Fibroblast of skin of left biceps (primary cell): ENCODE results near the gene RPGRIP1L.

Source experiments
- DNase-seq, 2 experiments: peaks; one replicate each; pipeline ENCODE4 v3.0.0-alpha.2; 2013; ENCODE audit warnings: low read depth in 2 of 2

Gene RPGRIP1L

GRCh38 chr16:53651357-53651756, 52.3 kb downstream of the RPGRIP1L start:
- DNase-seq: no peak

- DNase-seq: no peak
Measured at GRCh38 chr16:53646506-53646905, 57.2 kb downstream of the RPGRIP1L start.

GRCh38 chr16:53643474-53643873, 60.2 kb downstream of the RPGRIP1L start:
- no peak for DNase-seq

GRCh38 chr16:53642094-53642493, 61.6 kb downstream of the RPGRIP1L start:
- DNase-seq: no peak

- no peak for DNase-seq
Measured at GRCh38 chr16:53636978-53637377, 66.7 kb downstream of the RPGRIP1L start.

GRCh38 chr16:53632526-53632925, 71.1 kb downstream of the RPGRIP1L start:
- DNase-seq: no peak

- DNase-seq: no peak
Measured at GRCh38 chr16:53631236-53632025, 72.2 kb downstream of the RPGRIP1L start.

- DNase-seq: no peak
Measured at GRCh38 chr16:53629607-53630312, 73.9 kb downstream of the RPGRIP1L start.

GRCh38 chr16:53629151-53629550, 74.5 kb downstream of the RPGRIP1L start:
- DNase-seq: no peak

- no peak for DNase-seq
Measured at GRCh38 chr16:53626811-53627210, 76.8 kb downstream of the RPGRIP1L start.

- DNase-seq: no peak
Measured at GRCh38 chr16:53626161-53626560, 77.5 kb downstream of the RPGRIP1L start.

GRCh38 chr16:53625221-53625620, 78.4 kb downstream of the RPGRIP1L start:
- no peak for DNase-seq

- DNase-seq: no peak
Measured at GRCh38 chr16:53622315-53622714, 81.3 kb downstream of the RPGRIP1L start.

- no peak for DNase-seq
Measured at GRCh38 chr16:53620476-53620875, 83.2 kb downstream of the RPGRIP1L start.

GRCh38 chr16:53619235-53619634, 84.4 kb downstream of the RPGRIP1L start:
- DNase-seq: no peak

GRCh38 chr16:53614346-53614745, 89.3 kb downstream of the RPGRIP1L start:
- no peak for DNase-seq

GRCh38 chr16:53612003-53612402, 91.7 kb downstream of the RPGRIP1L start:
- DNase-seq: no peak

GRCh38 chr16:53611179-53611696, 92.4 kb downstream of the RPGRIP1L start:
- no peak for DNase-seq

- no peak for DNase-seq
Measured at GRCh38 chr16:53609536-53609935, 94.1 kb downstream of the RPGRIP1L start.

GRCh38 chr16:53608094-53608493, 95.6 kb downstream of the RPGRIP1L start:
- DNase-seq: no peak

- no peak for DNase-seq
Measured at GRCh38 chr16:53605831-53606400, 97.7 kb downstream of the RPGRIP1L start.

GRCh38 chr16:53605356-53605755, 98.3 kb downstream of the RPGRIP1L start:
- no peak for DNase-seq

GRCh38 chr16:53601961-53602360, 101.7 kb downstream of the RPGRIP1L start:
- DNase-seq: no peak
